GM19351 (cell line): ENCODE measurements around the gene GRAMD1B.

ENCODE experiments used
- ATAC-seq: cut with Tn5 transposase; IDR thresholded peaks from one replicate; pipeline ENCODE4 v1.9.1; 2021; ENCODE audit warnings: mild to moderate bottlenecking, moderate library complexity; ENCODE audit not compliant: unreplicated experiment

Gene GRAMD1B

DNA sequence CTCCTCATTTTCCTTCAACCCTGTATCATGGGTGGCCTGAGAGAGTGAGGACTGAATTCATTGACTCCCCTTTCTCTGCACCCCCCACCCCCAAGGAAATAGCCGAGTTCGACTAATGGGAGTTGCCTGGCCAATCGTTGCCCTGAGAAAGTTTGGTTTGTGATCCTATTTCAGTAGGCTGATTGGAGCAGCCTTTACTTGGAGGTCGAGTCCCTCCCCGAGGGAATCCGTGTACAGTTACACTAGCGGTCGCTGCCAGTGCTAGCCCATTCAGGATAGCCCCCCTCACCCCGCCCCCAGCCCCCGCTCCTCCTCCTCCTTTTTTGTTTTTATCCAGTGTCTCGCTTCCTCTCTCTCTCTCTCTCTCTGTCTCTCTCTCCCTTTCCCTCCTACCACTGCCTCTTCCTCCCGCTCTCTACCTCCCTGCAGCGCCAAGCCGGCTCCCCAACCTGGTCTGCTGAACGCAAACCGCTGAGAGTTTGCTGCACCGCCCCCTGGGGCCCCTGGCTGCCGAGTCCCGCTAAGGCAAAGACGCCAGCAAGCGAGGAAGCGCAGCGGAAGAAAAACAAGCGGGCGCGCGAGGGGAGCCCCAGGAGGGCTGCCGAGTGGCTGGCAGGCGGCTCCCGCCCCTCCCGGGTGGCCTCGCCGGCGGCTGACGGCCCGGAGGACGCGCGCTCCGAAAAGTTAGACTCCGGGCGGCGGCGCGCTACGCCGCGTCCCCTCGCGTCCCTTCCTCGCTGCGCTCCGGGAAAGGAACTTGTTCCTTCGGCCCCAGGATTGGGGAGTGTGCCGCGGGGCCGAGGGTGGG lies at the start of gene GRAMD1B:
TSS of gene GRAMD1B (plus strand) at position 357 of the 808 bp plus-strand sequence. CDS start 524 bp downstream, outside the sequence.
- ATAC-seq = peak; percentile 64

- ATAC-seq = no peak
These were observed 48.9 kb upstream of the GRAMD1B start for GRCh38 chr11:123381149-123381548.

DNA sequence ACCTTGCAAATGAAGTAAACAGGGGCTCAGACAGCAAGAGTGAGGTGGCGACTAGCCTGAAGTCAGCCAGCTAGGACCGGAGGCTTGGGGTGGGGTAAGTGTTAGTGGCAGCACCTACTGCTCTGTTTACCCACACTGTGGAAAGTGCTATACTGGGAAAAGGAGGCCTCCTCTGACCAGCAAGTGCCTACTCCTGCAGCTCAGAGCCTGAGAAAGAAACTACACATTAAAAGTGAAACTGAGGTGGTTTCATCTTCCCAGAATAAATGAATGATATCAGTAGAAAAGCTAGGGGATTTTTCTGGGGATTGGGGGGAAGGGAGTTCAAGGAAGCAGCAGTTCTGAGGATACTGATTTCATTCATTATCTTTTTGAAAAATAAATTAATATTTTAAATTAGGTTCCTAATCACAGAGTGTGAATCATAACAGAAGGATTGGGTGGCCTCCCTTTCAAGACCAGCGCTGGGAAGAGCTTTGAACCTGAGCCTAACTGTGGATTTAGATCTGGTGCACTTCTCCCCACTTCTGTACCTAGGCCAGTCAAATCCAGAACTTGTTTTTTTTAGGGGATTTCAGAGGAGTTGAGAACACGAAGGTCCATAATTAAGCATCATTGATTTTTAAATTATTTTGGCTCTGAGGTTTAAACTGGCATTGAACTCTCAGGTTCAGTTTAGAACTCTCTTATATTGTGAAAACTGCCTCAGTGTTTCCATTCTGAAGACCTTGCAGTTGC lies 48.1 kb upstream of the GRAMD1B start:
- ATAC-seq = peak; percentile 75

GRCh38 chr11:123382555-123383074 lies 47.5 kb upstream of the GRAMD1B start:
- ATAC-seq = no peak

- no peak for ATAC-seq
These were observed 46.0 kb upstream of the GRAMD1B start for GRCh38 chr11:123384116-123384515.

GRCh38 chr11:123386796-123387510 lies 43.1 kb upstream of the GRAMD1B start:
- no peak for ATAC-seq

GRCh38 chr11:123388640-123389039 lies 41.4 kb upstream of the GRAMD1B start:
- ATAC-seq = no peak

GRCh38 chr11:123390146-123390545 lies 39.9 kb upstream of the GRAMD1B start:
- ATAC-seq = no peak

DNA sequence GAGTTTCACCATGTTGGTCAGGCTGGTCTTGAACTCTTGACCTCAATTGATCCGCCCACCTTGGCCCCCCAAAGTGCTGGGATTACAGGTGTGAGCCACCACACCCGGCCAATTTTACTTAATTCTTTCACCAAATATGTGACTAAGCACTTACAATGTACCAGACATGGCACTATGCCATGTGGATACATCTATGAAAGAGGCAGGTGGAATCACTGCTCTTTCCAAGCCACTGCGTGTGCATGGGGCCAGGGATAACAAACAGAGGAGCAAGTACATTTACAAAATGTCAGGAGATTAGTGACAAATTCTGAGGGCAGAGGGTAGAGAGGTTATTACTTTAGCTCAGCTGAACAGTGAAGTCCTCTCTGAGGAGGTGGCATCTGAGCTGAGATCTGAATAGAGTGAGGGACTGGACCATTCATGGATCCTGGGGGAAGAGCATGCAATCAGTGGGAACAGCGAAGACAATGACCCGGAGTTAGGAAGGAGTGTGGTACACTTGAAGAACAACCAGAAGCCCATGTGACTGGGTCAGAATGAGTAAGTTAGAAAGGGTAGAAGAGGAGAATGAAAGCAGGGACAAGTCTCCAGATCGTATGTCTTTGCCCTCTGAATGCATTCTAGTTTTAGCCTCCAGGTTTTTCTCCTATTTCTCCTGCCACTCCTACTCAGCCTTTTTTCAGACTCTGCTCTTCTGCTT lies 38.3 kb upstream of the GRAMD1B start:
- ATAC-seq = peak; percentile 21

DNA sequence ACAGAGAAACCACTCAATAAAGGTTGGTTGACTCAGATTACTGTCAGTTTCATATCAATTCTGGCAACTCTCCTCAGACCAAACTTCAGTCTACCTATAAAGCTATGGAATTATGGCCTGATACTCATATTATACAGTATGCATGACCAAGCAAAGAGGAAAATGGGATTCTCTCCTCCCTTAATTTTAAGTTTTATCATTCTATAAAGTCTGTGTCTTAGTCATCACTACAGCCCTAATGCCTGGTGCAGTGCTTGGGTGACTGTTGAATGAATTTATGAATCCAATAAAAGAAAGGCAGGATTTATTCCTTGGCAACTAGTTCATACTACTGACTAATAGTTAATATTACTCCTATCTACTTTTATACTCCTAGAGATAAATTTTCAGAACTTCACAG lies 37.6 kb upstream of the GRAMD1B start:
- ATAC-seq = peak; percentile 24

GRCh38 chr11:123392844-123393243 lies 37.2 kb upstream of the GRAMD1B start:
- ATAC-seq = peak; percentile 77

GRCh38 chr11:123393312-123393927 lies 36.6 kb upstream of the GRAMD1B start:
- ATAC-seq = no peak

GRCh38 chr11:123404676-123405075 lies 25.4 kb upstream of the GRAMD1B start:
- no peak for ATAC-seq

- no peak for ATAC-seq
These were observed 24.9 kb upstream of the GRAMD1B start for GRCh38 chr11:123405123-123405592.

- peak; percentile 59 for ATAC-seq
These were observed 23.5 kb upstream of the GRAMD1B start for GRCh38 chr11:123406441-123407129.

GRCh38 chr11:123407130-123407995 lies 22.7 kb upstream of the GRAMD1B start:
- ATAC-seq = peak; percentile 56

DNA sequence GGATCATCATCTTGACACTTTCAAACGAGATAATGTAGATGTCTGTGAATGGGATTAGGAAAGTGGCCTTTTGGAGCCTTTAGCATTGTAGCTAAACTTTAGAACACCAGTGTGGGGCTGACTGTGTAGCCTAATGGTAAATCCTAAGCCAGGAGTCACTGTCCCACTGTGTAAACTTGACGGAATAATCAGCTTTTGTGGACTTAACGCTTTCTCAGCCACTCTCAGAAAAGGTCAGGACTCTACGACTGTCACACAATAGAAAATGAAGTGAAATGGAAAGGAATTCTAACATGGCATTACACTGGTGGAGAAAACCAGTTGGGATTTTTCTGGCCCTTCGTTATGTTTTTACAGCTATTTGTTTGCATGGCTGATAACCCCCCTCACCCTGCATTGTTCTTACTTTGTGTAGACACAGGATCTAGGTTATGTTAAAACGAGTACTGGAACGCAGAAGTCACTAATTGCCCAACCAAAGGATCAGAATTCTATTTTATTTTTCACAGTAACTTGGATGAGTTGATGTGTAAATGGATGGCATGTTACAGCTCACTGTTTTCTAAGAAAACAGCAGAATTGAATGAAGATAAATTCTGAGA lies 22.0 kb upstream of the GRAMD1B start:
- ATAC-seq = no peak
